ENCODE results near the gene FCHSD2. TPM values are rescaled to one million over a fixed set of nuclear protein-coding genes. Genes with fewer than 3 reads are reported as not detected.

The FCHSD2 gene
- total and polyA plus RNA-seq, 2 of the 13 experiments (the other 11 are each of a cell fraction or from before 2014, with no cell fraction given) = 20.5 to 24.8 TPM

- TF ChIP-seq ZNF33A (CRISPR knock-in tag; IDR thresholded peaks at IDR 0.05; ENCODE audit: borderline replicate concordance) (no peak), ZNF788 (CRISPR knock-in tag; IDR thresholded peaks at IDR 0.05; ENCODE audit: borderline replicate concordance) (no peak), STAT5B (CRISPR knock-in tag; IDR thresholded peaks at IDR 0.05) (no peak)
- TF ChIP-seq, protein P1, sequence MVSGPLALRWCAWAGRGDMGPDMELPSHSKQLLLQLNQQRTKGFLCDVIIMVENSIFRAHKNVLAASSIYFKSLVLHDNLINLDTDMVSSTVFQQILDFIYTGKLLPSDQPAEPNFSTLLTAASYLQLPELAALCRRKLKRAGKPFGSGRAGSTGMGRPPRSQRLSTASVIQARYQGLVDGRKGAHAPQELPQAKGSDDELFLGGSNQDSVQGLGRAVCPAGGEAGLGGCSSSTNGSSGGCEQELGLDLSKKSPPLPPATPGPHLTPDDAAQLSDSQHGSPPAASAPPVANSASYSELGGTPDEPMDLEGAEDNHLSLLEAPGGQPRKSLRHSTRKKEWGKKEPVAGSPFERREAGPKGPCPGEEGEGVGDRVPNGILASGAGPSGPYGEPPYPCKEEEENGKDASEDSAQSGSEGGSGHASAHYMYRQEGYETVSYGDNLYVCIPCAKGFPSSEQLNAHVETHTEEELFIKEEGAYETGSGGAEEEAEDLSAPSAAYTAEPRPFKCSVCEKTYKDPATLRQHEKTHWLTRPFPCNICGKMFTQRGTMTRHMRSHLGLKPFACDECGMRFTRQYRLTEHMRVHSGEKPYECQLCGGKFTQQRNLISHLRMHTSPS (CRISPR knock-in tag; IDR thresholded peaks at IDR 0.05; ENCODE audit: low read depth) = no peak
Observed at GRCh38 chr11:73117071-73117470, 25.0 kb downstream of the FCHSD2 start (continued).

- intact Hi-C loops (cut with micrococcal nuclease; ENCODE audit: unreplicated experiment) (no loop called here), in situ Hi-C loops (cut with HindIII; ENCODE audit: extremely low pct_ligation_motif_present, low pct_unique_long_range_greater_than_20kb) (no loop called here)
- no peak for FAIRE-seq
- ATAC-seq = no peak
- TF ChIP-seq RNF2 (conservative IDR thresholded peaks at IDR 0.05; ENCODE audit: low read depth) (no peak), TCF7L2 (IDR thresholded peaks at IDR 0.05; ENCODE audit: low read depth, low read length) (no peak), ZNF674 (CRISPR knock-in tag; IDR thresholded peaks at IDR 0.05; ENCODE audit: low read depth) (no peak)
- TF ChIP-seq, protein P2, sequence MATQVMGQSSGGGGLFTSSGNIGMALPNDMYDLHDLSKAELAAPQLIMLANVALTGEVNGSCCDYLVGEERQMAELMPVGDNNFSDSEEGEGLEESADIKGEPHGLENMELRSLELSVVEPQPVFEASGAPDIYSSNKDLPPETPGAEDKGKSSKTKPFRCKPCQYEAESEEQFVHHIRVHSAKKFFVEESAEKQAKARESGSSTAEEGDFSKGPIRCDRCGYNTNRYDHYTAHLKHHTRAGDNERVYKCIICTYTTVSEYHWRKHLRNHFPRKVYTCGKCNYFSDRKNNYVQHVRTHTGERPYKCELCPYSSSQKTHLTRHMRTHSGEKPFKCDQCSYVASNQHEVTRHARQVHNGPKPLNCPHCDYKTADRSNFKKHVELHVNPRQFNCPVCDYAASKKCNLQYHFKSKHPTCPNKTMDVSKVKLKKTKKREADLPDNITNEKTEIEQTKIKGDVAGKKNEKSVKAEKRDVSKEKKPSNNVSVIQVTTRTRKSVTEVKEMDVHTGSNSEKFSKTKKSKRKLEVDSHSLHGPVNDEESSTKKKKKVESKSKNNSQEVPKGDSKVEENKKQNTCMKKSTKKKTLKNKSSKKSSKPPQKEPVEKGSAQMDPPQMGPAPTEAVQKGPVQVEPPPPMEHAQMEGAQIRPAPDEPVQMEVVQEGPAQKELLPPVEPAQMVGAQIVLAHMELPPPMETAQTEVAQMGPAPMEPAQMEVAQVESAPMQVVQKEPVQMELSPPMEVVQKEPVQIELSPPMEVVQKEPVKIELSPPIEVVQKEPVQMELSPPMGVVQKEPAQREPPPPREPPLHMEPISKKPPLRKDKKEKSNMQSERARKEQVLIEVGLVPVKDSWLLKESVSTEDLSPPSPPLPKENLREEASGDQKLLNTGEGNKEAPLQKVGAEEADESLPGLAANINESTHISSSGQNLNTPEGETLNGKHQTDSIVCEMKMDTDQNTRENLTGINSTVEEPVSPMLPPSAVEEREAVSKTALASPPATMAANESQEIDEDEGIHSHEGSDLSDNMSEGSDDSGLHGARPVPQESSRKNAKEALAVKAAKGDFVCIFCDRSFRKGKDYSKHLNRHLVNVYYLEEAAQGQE (IDR thresholded peaks at IDR 0.05; ENCODE audit: borderline replicate concordance in 1 of 2, low read depth in 1 of 2, low read length in 2 of 2) = no peak
- Histone ChIP-seq H3K79me2 (ENCODE audit: insufficient read depth, low read length) (peaks cover 52% of the 10 kb centered on the region), H3K4me1 (ENCODE audit: insufficient read depth, low read length) (no peaks in the 10 kb centered on the region), H3K27me3 (ENCODE audit: control insufficient read depth in 1 of 2, insufficient read depth in 2 of 2, low read length in 2 of 2) (no peaks in the 10 kb centered on the region), H4K20me1 (ENCODE audit: insufficient read depth, low read length) (peaks cover 12% of the 10 kb centered on the region; the same call in 1 of the 2 replicates), H3K9me3 (ENCODE audit: low read length) (no peaks in the 10 kb centered on the region), H3K9ac (ENCODE audit: insufficient read depth, low read depth, low read length) (no peak overlapping the region), H3K4me3 (replicated peaks in 1 of 3; ENCODE audit: insufficient read depth in 1 of 3, low read depth in 2 of 3, low read length in 3 of 3) (no peak overlapping the region), H2AFZ (ENCODE audit: low read length) (no peak overlapping the region), H3K36me3 (replicated peaks in 1 of 2; ENCODE audit: control insufficient read depth in 1 of 2, insufficient read depth in 2 of 2, low read length in 2 of 2) (peaks cover 8 to 41% of the 10 kb centered on the region in 2 experiments; a peak in 4 of 5 replicates), H3K27ac (ENCODE audit: extremely low read length, insufficient read depth, low read length) (no peak overlapping the region), H3K4me2 (ENCODE audit: low read depth, low read length) (no peak overlapping the region)
- BruUV-seq (replicated peaks) = no TSS peak
- DNase-seq (ENCODE audit: low spot score) = no peak
- ChIA-PET CTCF (ENCODE audit: low intra/inter-chr PET ratio, low total read pairs) (no interaction called here), POLR2A (no interaction called here)
- WGBS (ENCODE audit: low lambda C conversion rate) = 95% methylated on average over 8 of the region's 8 CpGs
Observed at GRCh38 chr11:73116636-73117035, 25.5 kb downstream of the FCHSD2 start.
